NCI-H1930 (cell line): ENCODE measurements around the gene NF1.
"Not testable (repeated sequence)": the region's sequence is repeated elsewhere in the genome, so short reads cannot be mapped to it uniquely, and the experiment has no call there.

Experiments used
- DNase-seq, 2 experiments: peaks; one replicate each; lab custom pipeline; 2025; lab: John Stamatoyannopoulos, UW

The NF1 gene

DNA sequence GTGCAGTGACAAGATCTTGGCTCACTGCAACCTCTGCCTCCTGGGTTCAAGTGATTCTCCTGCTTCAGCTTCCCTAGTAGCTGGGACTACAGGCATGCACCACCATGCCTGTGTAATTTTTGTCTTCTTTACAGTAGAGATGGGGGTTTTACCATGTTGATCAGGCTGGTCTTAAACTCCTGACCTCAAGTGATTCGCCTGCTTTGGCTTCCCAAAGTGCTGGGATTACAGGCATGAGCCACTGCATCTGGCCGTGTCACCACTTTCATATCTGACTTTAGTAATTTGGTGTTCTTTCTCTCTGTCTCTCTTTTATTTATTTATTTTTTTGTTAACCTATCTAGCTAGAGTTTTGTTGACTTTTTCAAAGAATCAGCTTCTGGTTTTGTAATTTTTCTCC, 103.9 kb downstream of the NF1 start:
- not testable (repeated sequence) for DNase-seq

DNA sequence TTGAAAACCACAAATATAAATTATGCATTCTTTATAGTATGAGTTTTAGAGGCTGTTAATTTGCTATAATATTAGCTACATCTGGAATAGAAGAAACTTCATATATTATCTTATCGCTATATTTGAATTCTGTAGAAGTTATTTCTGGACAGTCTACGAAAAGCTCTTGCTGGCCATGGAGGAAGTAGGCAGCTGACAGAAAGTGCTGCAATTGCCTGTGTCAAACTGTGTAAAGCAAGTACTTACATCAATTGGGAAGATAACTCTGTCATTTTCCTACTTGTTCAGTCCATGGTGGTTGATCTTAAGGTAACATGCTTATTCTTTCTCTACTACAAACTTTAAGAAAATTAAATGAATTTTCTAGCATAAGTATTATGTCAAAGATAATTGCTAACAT, 105.5 kb downstream of the NF1 start:
- DNase-seq = no peak

DNA sequence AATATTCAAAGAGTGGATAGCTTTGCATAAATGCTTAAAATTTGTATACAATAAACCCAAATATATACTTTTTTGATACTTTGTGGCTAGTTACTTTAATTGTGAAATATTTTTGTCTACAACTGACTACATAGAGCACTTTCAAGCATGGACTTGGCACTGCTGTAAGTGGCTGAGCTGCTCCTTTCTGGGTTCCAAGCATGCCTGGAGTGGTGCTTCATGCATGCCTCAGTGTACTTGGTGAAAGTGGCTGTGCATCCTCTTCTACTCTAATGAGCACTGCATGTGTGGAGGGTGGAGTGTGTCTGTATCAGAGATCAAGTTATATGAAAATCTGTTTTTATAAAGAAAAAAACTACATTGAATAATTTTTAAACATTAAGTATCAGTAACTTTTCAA, 108.2 kb downstream of the NF1 start:
- no peak for DNase-seq

DNA sequence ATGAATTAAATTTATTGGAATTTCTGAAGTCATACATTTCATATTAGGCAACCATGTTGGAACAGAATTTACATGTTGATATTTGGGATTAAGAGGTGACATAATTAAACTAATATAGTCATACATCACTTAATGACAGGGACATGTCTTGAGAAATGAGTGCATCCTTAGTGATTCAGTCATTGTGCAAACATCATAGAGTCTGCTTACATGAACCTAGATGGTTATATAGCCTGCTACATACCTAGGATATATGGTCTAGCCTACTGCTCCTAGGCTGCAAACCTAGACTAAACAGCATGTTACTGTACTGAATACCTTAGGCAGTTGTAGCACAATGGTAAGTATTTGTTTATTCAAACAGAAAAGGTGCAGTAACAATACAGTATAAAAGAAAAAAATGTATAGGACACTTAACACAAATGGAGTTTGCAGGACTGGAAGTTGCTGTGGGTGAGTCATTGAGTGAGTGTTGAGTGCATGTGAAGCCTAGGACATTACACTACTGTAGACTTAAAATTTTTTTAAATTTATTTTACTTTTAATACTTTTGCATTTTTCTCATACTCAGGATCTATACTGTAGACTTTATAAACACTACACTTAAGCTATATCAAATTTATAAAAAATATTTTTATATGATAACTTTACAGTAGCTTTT, 116.7 kb downstream of the NF1 start:
- no peak for DNase-seq

DNA sequence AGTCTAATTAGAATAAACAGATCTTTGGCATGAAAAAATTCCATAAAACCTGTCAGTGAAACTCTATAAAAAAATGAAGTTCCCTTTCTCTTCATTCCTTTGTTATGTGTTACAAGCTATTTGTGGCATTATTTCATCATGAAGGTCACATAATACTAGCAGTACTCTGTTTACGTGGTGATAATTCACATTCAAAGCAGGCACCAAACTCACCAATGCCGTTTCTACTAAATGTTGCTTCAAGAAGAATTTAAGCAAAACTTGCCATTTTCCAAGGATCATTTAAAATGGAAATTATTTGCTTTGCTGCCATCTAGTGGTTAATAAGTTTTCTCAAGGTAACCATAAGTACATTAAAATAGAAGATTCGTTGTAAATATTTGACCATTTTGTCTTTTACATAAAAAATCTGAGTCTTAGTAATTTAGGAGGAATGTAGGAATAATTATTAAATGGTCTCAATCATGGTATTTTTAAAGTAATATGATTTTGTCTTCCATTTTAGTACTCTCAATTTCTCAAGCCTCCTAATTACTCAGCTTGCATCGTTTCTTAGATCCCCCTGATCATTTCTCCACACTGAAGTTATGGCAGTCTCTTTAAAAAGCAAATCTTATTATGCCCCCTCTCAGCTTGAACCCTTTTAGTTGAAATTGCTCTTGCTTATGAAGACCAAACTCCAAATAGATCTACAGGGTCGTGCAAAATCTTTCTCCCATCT, 121.4 kb downstream of the NF1 start:
- peak; percentile 5 to 19 for DNase-seq

DNA sequence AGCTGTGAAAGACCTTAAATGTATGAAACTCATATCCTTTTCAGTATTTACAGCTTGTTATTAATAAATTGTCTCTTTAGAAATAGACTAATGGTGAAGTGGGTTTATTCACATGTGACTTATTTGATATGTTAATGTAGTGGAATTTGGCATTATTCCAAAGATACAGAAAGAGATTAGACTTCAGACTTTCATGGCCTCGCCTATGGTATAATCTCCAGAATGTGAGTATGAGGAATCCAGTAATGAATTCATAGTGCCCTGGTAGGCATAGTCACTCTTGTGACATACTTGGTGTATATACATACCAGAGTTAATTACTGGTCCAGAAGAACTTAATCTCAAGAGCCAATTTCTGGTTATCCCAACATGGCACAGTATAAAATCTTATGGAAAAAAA, 129.6 kb downstream of the NF1 start:
- no peak for DNase-seq

DNA sequence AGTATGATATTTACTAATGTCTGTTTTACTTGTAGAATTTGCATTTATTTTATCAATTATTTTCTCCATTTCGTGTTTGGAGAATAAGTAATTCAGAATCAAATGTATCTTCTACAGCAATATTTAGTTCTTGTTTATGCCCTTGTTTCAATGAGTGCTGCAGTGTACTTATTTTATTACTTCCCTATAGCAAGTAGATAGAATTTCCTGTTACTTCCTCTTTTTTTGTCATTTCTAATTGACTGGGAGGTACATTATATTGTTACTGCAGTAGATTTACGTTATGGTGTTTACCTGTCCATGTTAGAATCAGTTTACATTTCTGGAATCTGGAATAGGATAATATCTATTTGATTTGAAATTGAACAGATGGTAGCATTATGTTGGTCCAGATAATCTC, 131.1 kb downstream of the NF1 start:
- no peak for DNase-seq

DNA sequence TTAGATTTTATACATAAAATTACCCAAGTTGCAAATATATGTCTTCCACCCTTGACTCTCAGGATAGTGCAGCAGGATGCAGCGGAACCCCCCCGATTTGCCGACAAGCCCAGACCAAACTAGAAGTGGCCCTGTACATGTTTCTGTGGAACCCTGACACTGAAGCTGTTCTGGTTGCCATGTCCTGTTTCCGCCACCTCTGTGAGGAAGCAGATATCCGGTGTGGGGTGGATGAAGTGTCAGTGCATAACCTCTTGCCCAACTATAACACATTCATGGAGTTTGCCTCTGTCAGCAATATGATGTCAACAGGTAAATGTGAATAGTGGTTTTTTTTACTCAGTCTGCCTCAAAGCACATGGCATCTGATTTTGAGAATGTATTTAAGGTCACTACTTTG, 131.6 kb downstream of the NF1 start:
- DNase-seq = no peak

DNA sequence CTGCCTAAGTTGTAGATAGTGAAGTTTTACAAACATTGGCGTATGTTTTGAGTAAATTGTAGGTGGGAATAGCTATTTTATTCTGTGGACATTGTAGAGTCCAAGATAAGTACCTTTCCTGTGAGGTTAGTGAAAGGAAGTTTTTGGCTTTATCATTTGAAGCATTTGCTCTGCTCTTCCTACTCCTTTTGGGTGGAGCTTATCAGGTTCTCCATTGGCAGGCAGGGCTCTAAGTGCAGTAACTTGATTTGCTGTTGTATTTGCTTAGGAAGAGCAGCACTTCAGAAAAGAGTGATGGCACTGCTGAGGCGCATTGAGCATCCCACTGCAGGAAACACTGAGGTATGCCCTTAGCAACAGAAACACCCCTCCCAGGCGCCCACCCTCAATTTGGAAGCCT, 132.2 kb downstream of the NF1 start:
- DNase-seq = no peak

DNA sequence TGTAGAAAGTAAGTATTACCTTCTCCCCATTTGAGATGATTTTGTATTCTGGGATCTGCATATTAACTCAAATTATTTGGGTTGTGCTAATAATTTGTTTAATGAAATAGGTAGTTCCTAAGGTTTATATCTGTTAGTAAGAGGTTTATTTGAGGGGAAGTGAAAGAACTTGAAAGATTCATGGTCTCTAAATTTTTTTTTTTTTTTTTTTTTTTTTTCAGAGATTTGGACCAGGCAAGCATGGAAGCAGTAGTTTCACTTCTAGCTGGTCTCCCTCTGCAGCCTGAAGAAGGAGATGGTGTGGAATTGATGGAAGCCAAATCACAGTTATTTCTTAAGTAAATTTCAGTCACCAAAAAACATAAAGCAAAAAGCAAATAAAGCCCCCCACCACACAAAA, 137.1 kb downstream of the NF1 start:
- no peak for DNase-seq

DNA sequence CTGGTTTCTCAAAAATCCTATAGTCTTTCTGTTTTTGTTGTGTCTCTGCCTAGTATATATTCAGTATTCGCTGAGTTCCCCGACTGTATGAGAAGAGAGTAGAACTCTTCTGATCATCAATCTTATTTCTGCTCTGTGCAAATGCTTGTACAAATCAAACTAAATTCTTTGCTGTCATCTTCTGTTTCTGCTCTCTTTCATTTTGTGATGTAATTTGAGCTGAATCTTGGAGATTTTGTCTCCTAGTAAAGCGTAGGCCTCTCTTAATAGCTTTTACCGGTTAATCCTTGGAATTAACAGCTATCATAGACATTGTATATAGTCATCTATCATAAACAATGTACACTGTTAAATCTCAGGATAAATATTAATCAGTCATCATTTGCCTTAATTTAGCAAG, 140.3 kb downstream of the NF1 start:
- DNase-seq = no peak

DNA sequence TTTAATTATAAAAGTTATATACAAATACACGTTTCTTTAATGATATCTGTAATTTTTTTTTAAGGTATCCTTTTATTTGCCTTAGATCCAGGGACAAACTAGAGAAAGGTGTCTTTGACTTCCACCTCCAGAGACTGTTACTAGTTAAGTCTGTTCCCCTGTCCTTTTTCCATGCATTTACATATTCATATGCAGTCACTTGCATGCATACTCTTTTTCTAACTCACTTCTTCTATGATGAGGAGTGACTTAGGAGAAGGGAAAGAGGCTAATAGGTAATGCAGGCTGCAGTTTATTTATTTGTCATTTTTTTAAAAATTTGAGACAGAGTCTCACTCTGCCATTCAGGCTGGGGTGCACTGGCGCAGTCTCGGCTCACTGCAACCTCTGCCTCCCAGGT, 141.4 kb downstream of the NF1 start:
- no peak for DNase-seq

DNA sequence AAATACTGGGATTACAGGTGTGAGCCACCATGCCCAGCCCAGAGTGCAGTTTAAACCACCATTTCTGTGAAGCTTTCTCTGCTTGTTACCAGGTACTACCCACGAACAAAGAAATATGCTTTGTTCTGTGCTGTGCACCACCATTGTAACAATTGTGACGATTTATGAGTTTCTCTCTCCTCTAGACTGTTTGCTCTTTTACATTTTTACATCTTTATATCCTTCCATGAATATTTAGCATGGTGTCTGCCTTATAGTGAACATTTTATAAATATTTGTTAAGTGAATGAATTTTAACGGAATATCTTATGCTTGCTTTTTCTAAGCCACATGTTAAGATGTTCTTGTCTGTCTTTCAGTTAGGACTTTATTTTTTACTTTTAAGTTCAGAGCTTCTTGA, 141.9 kb downstream of the NF1 start:
- no peak for DNase-seq

DNA sequence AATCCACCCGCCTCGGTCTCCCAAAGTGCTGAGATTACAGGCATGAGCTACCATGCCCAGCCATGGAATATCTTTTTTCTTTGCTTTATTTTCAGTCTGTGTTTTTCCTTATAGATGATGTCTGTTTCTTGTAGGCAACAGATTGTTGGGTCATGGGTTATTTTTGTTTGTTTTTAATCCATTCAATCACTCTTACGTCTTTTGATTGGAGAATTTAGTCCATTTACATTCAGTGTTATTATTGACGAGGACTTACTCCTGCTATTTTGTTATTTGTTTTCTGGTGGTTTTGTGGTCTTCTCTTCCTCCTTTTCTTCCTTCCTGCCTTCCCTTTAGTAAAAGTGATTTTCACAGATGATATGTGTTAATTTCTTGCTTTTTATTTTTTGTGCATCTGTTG, 146.3 kb downstream of the NF1 start:
- no peak for DNase-seq

DNA sequence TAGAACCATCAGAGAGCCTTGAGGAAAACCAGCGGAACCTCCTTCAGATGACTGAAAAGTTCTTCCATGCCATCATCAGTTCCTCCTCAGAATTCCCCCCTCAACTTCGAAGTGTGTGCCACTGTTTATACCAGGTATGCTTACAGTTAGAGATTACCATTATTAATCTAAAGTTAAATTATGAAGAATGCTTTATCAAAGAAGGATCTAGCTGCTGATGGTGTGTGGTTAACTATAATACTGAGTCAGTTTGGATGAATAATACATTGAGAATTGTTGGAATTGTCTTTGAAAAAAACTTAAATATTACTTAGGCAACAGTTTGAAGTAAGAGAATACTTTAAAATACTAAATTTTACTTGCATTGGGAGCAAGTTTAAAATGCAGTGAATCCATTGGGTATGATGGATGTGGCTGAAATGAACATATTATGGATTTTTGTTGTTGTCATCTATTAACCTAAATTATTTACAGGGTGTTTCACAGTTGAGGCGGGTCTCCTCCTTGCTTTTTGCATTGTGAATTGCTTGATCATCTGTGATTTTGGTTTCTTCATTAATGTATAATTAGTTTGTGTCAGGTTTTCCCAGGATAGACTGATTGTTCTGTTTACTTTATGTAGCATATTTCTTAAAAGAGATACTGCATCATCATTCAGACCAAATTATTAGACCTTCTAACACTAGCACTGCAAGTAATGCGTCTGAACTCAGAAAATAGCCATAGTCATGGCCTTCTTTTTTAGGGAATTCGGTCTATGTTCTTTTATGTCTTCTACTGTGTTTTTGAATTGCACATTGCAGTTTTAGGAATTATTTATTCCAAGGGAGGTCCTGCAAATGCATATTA, 154.4 kb downstream of the NF1 start:
- DNase-seq = no peak

DNA sequence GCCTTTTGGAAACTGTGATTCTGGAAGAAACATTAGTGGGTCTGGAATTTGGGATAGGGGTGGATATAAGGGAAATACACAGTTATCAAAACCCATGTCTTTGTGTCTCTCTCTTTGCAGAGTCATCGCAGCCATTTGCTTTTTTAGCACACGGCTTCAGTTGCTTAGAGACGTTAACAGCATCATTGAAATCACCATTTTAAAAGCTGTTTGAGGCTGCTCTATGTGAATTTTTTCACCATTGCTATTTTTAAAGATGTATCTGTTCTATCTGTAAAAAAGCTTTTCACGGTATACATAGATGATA, 155.0 kb downstream of the NF1 start:
- DNase-seq = no peak

DNA sequence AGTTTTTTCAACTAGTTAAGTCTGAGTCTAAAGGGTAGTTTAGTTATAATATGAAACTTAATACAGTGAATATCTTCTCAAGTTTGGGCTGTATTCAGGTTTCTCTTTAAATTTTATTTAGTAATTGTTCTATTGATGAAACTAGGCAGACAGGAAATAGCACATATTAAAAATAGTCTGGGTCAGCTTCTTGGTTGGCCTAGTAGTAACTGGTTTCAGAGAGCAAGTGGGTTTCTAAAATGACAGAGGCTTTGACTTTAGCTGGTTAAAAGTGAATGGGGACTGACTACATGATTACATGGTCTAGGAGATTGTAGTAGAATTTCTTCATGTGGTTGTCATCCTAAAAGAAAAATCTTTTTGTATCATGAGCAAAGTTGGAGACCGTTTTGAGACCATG, 155.5 kb downstream of the NF1 start:
- no peak for DNase-seq

DNA sequence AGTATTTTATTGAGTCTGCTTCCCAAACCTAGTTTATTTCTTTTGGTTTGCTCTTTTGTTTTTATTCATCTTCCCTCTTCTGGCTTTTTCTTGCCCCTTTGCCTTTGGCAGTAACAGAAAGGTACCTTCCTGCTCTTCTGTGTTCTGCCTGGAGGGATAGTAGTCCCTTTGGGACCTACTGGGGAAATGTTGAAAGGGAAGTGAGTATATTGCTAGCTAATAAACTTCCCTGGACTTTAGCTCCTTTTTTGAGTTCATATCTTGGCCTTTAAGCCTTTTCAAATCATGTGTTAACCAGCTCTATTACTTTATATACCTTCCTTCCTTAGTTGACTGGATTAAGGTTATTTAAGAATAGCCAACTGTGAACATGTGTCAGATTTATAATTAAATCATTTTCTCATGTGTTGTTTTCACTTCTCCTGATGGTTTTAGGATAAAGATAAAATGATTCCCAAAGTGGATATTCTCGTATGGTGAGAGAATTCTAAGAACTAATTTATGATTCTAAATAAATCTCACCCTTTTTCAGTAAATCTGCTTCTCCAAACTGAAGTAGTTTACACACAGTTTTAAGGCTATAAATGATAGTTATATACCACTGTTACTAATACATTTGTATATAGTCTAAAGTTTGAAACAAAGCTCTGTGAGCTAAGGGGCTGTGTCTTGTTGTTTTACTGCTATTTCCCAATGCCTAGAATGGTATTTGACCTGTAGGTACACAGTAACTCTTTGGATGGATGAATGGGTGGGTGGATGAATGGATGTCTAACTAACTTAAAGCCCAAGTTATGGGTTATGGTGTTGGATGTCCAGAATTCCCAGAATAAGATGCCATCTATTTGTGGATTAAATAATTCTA, 156.6 kb downstream of the NF1 start:
- DNase-seq = no peak

DNA sequence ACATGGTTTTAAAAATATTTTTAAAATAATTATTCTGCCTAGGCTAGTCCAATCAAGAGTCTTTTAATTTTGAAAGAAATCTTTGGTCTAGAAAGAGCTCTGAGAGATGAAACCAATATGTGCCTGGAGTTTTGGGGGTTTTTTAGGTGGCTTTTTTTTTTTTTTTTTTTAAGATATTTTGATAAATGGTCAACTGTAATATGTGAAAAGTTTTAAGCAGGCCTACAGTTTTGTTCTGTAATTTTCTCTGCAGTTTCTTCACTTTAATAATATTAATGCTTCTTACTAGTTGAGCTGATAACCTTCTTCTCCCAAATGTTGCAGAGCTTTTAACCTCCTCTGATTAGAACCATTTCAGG, 157.2 kb downstream of the NF1 start:
- DNase-seq = no peak

DNA sequence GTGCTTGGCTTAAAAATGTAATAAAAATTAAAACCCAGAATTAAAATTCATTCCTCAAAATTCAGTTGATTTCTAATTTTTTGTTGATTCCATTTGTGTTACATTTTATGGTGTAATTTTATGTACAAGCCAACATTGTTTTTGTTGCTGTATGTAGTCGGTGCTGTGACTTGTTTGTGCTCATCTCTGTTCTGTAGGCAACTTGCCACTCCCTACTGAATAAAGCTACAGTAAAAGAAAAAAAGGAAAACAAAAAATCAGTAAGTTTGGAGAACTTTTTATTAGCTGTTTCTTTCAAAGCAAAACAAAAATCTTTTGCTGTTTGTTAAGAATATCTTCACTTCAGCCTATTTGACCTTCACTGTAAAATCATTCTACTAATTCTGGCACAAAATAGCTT, 158.0 kb downstream of the NF1 start:
- no peak for DNase-seq

DNA sequence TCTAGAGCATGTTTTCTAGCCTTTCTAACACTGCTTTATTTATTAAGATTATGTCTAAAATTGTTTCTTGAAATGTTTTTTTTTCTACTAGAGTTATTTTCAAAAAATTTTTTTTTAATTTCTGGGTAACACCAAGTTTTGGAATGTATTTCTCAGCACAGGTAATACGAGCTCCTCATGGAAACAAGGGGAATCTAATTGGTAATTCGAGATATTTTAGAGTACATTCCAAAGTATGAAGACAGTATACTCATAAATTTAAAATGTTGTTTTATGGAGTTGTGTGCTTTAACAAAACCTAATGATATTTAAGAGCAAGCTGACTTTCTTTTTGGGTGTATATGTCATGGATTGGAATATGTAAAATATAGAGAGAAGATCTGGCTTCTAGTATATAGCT, 159.9 kb downstream of the NF1 start:
- no peak for DNase-seq

DNA sequence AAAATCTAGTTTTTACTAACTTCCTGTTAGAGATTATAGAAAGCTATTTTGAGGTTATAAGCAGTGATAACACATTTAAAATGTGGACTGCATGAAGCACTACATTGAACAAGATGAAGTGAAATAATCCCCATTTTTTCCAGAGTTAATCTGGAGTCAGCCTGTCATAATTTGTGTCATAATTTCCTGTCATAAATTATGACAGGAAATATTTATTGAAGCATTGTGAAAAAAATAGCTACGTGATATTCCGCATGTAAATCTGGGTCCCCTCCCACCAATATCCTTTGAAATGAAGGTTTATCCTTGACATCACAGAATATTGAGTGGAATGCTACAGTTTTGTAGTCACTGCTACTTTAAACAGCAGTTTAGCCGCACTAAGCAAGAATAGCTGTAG, 162.2 kb downstream of the NF1 start:
- DNase-seq = no peak

DNA sequence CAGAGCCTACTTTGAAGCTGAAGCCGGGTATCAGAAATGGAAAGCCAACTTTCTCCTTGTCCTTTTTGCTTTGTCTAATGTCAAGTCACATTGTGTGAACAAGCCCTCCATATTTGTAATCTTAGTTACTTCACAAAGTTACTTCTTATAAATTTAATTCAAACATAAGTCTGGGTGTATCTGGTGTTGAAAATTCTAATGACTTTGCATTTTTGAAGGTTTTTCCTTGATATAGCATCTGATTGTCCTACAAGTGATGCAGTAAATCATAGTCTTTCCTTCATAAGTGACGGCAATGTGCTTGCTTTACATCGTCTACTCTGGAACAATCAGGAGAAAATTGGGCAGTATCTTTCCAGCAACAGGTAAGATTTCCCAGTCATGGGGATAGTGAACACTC, 165.4 kb downstream of the NF1 start:
- no peak for DNase-seq
